GM18951 (cell line): ENCODE results near the gene PARP8.

ENCODE experiments used
- POLR2A ChIP-seq: IDR thresholded peaks from 4 replicates; pipeline ENCODE4 v1.6.1; 2011; ENCODE audit warnings: mild to moderate bottlenecking; ENCODE audit not compliant: insufficient read length, insufficient read depth; ENCODE audit errors: extremely low read depth
- in situ Hi-C: fragments of 300-500 bp; cut with MboI; formaldehyde crosslinking; loops from one replicate; pipeline ENCODE4 v1.12.0; 2022; ENCODE audit warnings: low sequenced_read_pairs, mixed read lengths, inconsistent platforms; ENCODE audit not compliant: unreplicated experiment

The PARP8 gene

DNA sequence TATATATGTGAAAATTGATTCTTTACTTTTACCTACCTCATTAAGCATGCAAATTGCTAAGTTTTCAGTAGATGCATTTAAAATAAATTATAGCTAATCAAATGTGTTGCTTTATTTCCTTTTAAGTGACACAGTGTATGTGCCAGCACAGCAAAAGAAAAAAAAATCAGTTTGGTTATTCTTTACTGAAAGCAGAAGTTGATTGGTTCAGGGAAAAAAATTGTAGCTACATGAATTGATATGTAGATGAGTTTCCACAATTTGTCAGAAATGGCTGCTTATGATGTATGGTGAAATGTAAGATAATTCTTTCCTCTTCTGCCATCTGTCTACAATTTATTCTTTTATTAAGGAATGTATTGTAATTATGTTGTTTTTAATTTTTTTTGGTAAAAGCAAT, 57.8 kb downstream of the PARP8 start:
- in situ Hi-C loops = no loop called here
- TF ChIP-seq POLR2A = no peak

DNA sequence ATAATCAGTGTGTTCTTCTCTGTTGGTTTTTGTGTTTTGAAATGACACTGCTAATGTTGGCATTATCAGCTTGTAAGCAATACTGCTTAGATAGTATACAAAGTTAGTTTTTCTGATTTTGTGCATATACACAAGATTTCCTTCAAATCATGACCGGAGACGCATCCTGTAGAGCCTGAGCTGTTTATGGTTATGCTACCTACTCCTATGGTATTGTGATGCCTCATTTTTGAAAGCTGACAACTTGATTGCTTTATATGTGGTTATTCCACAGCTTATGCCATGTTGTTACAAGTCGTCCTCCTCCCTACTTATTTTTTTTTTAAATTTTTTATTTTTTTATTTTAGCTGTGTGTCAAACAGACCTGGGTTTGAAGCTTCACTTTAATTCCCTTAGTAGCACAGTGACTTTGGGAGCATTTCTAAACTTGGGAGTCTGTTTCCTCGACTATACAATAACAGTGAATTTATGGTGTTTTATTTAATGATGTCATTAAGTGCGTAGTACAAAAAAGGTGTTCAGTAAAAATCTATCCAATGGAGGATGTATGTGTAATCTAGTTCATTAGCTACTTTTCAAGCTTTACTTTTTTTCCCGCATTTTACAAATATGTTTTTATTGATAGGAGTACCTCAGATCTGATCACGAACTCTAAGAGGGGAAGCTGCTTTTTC, 59.5 kb downstream of the PARP8 start:
- in situ Hi-C loops = no loop called here
- no peak for TF ChIP-seq POLR2A

DNA sequence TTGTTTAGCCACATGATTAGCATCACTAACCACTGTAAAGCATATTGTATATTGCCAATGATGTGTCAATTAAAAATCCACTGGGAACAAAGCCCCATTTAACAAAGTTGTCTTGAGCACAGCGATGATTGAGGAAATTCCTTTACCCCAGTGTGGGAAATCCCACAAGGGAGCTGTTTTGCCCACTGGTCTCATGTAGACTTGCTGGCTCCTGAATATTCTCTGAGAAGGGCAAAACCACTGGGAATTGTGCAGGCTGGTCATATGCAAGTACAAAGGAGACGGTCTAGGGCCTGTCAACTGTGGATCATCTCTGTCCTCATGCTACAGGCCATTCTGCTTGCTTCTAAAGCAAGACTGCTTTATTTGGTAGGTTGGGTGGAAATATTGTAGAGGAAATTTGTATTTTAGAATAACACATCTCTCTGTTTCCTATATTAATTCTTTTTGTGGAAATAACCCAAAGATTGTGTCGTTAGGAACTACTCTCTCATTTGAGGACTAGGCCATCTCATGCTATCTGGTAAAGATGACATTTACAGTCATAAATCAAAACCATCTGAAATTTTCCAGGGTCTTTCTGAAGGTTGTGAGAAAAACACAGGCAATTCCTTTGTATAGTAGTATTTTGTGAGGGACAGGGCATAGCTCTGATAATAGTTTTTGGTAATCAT, 60.2 kb downstream of the PARP8 start:
- in situ Hi-C loops = no loop called here
- TF ChIP-seq POLR2A = no peak

DNA sequence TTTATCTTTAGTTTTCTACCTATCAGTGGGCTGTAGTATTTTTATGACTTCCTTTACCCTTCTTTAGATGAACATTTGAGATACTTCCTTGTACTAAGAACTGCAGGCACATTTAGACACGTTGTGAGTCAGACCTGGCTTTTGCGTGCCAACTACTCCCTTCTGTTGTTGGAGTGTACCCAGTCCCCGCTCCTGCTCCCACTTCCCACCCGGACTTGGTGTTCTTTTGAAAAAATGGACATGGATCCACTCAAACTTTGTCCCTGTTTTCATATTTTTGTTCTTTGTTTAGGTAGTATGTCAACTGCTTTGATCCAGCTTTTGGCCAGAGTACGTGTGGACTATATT, 60.7 kb downstream of the PARP8 start:
- no peak for TF ChIP-seq POLR2A
- in situ Hi-C loops = no loop called here

DNA sequence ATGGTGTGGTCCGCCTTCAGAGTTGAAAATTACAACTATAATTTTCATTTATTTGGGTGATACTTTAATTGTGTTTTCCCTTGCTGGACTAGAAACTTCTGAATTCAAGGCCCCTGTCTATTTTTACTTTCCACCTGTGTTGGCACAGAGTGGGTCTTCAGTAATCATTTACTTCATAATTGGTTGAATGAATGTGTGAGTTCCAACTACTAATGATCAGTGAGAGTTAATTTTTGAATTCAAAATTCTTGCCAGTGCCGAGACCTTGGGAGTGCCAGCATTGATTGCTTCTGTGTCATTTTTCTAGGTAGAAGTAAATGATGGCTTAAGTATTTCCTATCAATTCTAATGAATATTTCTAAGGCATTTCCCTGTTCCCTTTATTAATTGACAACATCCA, 61.4 kb downstream of the PARP8 start:
- TF ChIP-seq POLR2A = no peak
- in situ Hi-C loops = no loop called here

DNA sequence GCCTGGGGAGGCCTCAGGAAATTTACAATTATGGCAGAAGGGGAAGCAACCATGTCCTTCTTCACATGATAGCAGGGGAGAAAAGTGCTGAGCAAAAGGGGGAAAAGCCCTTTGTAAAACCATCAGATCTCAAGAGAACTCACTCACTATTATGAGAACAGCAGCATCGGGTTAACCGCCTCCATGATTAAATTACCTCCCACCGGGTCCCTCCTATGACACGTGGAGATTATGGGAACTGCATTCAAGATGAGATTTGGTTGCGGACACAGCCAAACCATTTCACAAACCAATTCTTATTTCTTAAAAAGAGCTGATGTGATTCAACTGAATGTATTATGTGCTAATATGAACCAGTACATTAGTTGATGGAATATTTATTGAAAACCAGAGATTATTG, 63.9 kb downstream of the PARP8 start:
- in situ Hi-C loops = no loop called here

DNA sequence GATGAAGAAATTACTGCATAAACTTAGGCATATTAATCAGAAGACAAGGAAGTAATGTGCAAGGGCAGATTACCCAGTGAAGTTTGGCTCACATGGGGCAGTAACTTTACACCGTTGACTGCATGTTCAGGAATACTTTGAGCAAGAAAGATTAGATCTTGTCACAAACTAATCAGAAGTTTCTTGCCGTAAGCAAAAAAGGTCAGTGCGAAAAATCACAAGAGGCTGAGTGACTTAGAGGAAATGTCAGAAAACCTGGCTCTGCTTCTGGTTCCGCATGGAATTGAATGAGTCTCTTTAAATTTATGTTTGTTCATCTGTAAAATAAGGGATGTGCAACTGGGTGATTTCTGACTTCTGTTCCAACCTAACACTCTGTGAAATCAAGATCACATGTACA, 64.4 kb downstream of the PARP8 start:
- in situ Hi-C loops = no loop called here
- no peak for TF ChIP-seq POLR2A

More for the DNA sequence above, 63.9 kb downstream of the PARP8 start:
- no peak for TF ChIP-seq POLR2A

DNA sequence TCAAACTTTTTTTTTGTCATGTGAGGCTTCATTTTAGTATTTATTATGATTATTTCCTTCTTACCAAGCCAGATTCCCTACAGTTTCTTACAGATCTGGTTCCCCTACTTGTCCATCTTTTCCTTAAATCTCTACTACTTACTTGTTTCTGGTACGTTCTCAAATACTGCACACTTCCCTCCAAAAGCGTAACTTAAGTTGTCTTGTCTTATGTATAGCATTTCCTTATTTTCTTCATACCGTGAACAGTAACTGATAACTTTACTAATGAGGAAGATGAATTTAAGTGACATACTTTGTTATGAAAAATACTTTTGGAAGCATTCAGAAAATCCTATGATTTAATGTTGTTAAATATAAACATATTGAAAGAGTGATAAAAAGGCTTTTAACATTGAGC, 67.3 kb downstream of the PARP8 start:
- TF ChIP-seq POLR2A = no peak
- in situ Hi-C loops = no loop called here

DNA sequence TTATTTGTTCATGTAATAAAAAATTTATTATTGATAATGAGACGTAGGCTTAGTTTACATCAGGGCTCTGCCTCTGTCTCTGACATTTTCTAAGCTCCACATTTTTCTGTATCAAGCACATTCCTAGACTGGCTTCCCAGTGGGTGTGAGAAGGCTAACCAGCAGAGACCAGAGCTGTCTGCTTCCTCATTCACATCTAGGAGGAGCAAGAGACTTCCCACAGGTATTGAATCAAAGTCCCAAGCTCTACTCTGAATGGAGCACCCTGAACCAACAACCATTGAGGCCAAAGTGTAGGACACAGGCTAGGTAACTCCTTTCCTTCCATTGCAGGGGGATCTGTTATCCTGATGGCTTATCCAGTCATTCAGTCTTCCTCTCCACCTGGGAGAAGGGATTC, 72.4 kb downstream of the PARP8 start:
- in situ Hi-C loops = no loop called here
- no peak for TF ChIP-seq POLR2A

DNA sequence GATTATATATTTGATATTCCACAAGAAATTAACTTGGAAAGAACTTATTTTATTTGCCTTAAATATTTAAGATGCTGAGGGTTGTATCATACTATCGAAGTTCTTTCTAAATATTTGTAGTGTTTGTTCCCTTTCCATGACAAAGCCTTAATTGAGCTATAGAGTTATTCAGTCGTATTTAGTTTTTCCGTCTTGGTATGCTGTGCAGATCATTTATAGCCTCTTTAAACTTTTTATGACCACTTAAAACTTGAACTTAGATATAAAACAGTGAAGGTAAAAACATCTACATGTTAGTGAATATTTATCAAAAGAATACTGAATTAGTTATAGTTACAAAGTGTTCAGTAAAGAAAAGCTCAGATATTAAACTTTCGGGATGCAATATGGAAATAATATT, 74.4 kb downstream of the PARP8 start:
- in situ Hi-C loops = no loop called here
- TF ChIP-seq POLR2A = no peak

DNA sequence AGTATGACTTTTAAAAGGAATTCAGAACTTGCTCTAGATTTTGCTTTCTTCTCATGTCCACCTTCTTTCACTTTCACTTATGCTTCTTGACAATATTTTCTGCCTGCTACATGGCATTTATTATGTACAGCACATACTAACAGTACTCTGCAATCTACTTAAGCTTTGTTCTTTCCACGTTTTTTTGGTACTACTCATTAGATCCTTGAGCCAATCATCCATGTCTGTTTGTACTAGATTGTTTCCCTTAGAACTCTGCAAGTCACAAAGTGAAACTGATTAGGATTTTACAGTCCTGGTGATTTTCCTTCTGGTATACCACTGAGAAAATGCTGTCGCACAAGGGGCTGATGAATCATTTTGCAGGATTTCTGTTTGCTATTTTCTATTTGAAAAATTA, 78.3 kb downstream of the PARP8 start:
- no peak for TF ChIP-seq POLR2A
- in situ Hi-C loops = no loop called here

DNA sequence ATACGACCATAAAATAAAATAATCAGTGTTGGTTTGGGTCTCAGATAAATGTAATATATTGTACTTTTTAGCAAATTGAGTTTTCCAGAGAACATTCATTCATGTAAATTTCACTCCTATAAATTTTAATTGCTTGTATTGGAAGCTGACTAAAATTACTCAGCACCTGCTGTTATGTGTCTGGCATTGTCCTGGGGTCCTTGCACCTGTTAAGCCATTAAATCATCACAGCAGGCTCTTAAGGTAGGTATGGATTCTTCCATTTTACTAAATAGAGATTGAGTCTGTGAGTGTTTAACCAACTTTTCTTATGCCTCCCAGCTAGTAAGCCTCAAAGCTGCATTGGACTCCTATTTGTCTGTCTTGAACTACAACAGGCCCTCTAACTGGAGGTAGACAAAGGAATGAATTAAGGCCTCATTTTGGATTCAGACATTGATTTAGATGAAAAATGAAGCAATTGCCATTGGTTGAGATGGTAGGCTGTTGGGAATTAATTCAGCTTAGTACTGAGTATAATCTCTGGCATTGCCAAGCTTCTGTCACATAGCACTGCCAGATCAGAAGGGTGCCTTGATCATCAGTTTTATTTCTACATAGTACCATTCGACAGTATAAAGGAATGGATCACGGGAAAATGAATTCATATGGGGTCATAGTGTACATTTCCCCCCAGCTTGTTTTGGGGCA, 78.9 kb downstream of the PARP8 start:
- in situ Hi-C loops = no loop called here
- no peak for TF ChIP-seq POLR2A

DNA sequence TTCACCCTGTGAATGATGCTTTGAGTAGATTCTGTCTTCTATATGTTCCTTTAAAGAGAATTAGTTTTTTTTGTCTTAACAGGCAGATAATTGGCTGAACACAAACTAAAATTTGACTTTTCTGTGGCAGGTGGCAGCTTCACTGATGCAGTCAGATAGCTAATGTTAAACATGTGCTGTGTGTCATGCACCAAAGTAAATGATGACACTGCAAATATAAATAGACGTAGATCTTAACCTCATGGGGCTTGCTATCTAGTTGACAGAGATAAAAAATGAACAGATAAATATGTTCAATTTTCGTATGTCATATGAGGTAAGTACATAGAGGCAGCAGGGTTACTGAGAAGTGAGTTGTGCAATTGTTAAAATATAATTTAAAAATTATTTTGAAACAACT, 82.7 kb downstream of the PARP8 start:
- TF ChIP-seq POLR2A = no peak
- in situ Hi-C loops = no loop called here

DNA sequence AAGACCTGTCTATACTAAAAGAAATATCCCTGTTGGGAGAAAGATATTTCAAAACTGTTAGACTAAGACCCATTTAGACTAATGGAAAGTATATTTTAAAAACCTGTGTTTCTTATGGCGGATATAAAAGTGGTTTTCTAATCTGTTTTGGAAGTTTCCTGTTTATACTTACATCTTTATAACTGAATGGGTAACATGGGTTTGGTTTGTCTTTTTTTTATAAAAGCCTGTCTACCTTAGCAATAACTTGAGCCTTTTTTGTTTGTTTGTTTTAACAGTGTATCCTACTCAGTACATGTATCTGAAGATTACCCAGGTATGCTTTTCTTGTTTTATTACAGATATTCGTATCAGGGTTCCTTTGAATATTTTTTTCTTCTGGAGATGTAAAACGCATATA, 83.4 kb downstream of the PARP8 start:
- in situ Hi-C loops = no loop called here

More for the DNA sequence above, 83.4 kb downstream of the PARP8 start:
- no peak for TF ChIP-seq POLR2A
